ENCODE results near the gene CERS3.

The CERS3 gene

DNA sequence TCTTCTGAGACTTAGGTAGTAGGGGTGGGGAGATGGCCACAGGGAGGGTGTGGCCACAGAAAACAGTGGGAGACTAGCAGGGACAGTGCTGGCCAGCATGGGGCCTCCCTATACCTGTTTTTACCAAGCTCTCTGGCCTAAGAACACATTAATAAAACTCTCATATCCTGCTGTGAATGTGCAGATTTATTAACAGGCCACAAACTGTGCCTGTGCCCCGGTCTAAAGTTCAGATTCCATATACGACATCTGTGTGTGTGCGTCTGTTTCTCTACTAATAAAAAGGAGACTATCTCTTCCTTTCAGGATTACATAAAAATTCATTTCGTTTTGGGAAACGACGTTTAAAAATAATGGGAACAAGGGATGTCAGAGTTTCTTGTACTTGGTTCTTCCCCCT, 94.2 kb downstream of the CERS3 start:
- Histone ChIP-seq H3K27ac (no peak overlapping the region), H3K4me1 (no peaks in the 10 kb centered on the region), H3K36me3 (no peaks in the 10 kb centered on the region), H3K27me3 (no peaks in the 10 kb centered on the region), H3K4me3 (no peak overlapping the region), H3K9me3 (no peaks in the 10 kb centered on the region)
- TF ChIP-seq, protein P1, sequence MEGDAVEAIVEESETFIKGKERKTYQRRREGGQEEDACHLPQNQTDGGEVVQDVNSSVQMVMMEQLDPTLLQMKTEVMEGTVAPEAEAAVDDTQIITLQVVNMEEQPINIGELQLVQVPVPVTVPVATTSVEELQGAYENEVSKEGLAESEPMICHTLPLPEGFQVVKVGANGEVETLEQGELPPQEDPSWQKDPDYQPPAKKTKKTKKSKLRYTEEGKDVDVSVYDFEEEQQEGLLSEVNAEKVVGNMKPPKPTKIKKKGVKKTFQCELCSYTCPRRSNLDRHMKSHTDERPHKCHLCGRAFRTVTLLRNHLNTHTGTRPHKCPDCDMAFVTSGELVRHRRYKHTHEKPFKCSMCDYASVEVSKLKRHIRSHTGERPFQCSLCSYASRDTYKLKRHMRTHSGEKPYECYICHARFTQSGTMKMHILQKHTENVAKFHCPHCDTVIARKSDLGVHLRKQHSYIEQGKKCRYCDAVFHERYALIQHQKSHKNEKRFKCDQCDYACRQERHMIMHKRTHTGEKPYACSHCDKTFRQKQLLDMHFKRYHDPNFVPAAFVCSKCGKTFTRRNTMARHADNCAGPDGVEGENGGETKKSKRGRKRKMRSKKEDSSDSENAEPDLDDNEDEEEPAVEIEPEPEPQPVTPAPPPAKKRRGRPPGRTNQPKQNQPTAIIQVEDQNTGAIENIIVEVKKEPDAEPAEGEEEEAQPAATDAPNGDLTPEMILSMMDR (IDR thresholded peaks at IDR 0.05) = no peak
- intact Hi-C loops (cut with DNase I; ENCODE audit: low total_unique reads) = no loop called here
- DNase-seq = no peak

DNA sequence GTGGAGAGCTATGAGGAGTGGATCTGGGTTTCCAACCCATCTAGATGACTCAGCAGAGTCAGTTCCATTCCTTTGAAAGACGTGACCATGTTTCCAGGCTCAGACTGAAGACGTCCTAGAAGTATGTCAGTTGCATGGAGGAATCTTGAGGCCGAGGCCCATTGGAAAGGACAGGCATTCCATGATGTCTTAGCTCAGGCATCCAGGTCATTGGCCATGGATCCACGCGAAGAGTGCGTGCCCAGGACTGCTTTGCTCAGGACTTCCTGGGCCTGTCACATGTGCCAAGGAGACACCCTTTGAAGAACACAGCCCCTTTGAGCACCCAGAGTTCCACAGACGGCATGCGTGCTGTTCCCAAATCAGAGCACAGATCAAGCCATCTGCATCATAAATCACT, 94.7 kb downstream of the CERS3 start:
- intact Hi-C loops (cut with DNase I; ENCODE audit: low total_unique reads) = no loop called here
- DNase-seq = no peak

DNA sequence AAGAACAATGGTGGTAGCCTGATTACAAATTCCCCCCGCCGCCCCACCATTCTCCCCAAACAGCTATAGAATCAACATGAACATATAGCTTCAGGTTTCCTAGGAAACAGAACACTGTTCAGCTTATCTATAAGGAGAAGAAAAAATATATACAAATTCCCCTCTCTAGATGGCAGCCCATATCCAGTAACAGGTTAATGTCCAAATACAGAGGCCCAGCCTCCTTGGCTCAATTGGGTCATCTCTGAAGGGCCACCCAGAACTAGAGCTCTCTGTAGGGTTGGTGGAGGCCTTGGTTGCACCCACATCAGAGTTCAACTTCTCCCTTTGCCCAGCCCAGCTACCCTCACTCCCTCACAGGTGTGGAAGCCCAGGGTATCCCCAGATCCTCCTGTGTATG, 95.4 kb downstream of the CERS3 start:
- TF ChIP-seq, protein P1 (IDR thresholded peaks at IDR 0.05) = no peak
- Histone ChIP-seq H3K4me3 (no peak overlapping the region), H3K36me3 (no peaks in the 10 kb centered on the region), H3K27ac (no peak overlapping the region), H3K4me1 (no peaks in the 10 kb centered on the region), H3K27me3 (no peaks in the 10 kb centered on the region), H3K9me3 (no peaks in the 10 kb centered on the region)
- no peak for DNase-seq
- intact Hi-C loops (cut with DNase I; ENCODE audit: low total_unique reads) = no loop called here

More for the DNA sequence above, 94.7 kb downstream of the CERS3 start:
- Histone ChIP-seq H3K4me1 (no peaks in the 10 kb centered on the region), H3K9me3 (no peaks in the 10 kb centered on the region), H3K36me3 (no peaks in the 10 kb centered on the region), H3K27me3 (no peaks in the 10 kb centered on the region), H3K27ac (no peak overlapping the region), H3K4me3 (no peak overlapping the region)
- TF ChIP-seq, protein P1 (IDR thresholded peaks at IDR 0.05) = no peak

DNA sequence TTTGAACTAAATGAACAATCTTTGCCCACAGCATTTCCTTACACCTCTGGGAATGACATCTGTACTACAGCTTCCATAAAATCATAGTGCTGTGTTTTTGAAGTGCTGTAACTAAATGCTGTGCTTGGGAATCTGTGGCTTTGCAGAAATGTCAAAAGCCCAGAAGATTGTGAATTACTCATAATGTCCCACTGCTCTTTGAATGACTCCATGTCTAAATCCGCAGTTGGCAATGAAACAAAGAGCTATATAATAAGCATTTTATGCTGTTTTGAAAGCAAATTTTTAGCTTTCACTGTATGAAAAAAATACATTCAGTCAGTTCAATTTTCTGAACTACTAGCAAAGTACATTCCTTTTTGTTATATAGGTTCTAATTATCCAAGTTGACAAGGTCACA, 98.3 kb downstream of the CERS3 start:
- no peak overlapping the region for H3K27ac ChIP-seq
- intact Hi-C loops (cut with DNase I; ENCODE audit: low total_unique reads) = no loop called here
- TF ChIP-seq, protein P1 (IDR thresholded peaks at IDR 0.05) = no peak
- H3K4me3 ChIP-seq = no peak overlapping the region
- no peaks in the 10 kb centered on the region for H3K36me3 ChIP-seq
- peaks cover 0 to 5% (median 0%) of the 10 kb centered on the region in 3 donors for H3K9me3 ChIP-seq
- no peak for DNase-seq
- no peaks in the 10 kb centered on the region for H3K4me1 ChIP-seq
- H3K27me3 ChIP-seq = no peaks in the 10 kb centered on the region

DNA sequence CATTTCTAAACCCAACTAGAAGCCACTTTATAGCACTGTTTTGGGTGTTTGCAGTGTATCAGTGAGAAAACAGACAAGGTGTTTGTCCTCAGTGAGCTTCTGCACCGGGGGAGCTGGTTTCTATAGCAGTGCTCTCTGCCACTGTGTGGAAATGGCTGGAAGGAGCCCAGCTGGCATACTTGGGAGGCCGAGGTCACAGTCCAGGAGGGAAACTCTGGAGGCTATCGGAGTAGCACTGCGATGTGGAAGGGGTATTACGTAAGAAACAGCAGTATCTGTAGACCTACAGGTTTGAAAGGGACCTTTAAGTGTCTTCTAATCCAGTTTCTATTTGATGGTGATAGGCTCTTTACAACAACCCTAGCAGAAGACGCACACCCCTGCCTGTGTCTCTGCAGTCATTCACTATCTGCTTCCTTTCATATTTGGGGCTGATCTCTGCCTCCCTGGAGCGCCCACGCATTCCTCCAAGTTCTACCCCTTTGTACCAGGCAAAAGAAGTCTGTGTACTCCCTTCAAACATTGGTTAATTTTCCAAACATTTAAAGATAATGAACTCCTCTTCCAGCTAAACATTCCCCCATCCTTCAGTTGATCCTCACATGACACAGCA, 99.5 kb downstream of the CERS3 start:
- Histone ChIP-seq H3K4me3 (no peak overlapping the region), H3K27ac (no peak overlapping the region), H3K36me3 (no peaks in the 10 kb centered on the region), H3K9me3 (peaks cover 0 to 17% (median 10%) of the 10 kb centered on the region in 3 donors), H3K27me3 (no peaks in the 10 kb centered on the region), H3K4me1 (no peaks in the 10 kb centered on the region)
- TF ChIP-seq, protein P1 (IDR thresholded peaks at IDR 0.05) = no peak
- intact Hi-C loops (cut with DNase I; ENCODE audit: low total_unique reads) = no loop called here
- no peak for DNase-seq

- Histone ChIP-seq H3K27ac (no peak overlapping the region), H3K4me3 (no peak overlapping the region), H3K9me3 (peaks cover 0 to 19% (median 16%) of the 10 kb centered on the region in 3 donors), H3K36me3 (no peaks in the 10 kb centered on the region), H3K4me1 (no peaks in the 10 kb centered on the region), H3K27me3 (no peaks in the 10 kb centered on the region)
- DNase-seq = no peak
- intact Hi-C loops (cut with DNase I; ENCODE audit: low total_unique reads) = no loop called here
- TF ChIP-seq, protein P1 (IDR thresholded peaks at IDR 0.05) = no peak
These were observed 101.8 kb downstream of the CERS3 start for GRCh38 chr15:100426937-100427336.

Measured in tibial artery (tissue), 4 donors.